ENCODE data around the gene C22orf23. TPM values are rescaled to one million over a fixed set of nuclear protein-coding genes. Genes with fewer than 3 reads are reported as not detected.

Gene C22orf23
- total RNA-seq, 1 donor from 2014 or later = 0.70 TPM

DNA sequence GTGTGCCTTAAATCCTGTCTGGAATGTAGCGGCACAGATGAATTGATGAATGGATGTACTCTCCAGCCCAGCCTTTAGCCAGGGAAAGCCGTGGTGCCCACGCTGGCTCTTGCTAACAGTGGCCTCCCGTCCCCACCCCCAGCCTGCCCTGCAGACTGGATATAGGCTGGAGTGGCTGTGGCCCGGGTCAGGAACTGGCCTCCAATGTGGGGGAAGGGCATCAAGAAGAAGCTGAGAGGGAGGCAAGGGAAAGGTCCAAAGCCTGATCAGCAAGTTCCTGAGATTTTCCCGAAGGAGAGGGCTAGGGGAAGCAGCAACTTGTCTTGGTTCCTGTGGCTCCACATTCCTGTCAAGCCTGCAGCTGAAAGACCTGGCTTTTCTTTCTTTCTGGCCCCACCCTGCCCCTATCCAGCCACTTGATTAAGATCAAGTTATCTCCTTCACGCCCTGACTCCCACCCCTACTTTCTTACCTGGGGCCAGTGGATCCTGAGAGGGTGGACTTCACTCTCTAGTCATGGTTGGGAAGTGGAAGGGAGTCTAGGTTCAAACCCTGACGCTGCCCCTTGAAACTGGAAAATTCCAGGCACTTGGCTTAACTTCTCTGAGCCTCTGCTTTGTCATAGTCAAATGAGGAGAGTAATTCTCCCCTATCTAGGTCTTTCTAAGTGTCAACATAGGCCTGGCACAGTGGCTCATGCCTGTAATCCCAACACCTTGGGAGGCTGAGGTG, 58.3 kb downstream of the C22orf23 start:
- H3K4me1 Mint-ChIP-seq (ENCODE audit: unreplicated experiment) = peaks cover 45% of the 10 kb centered on the region
- H3K27me3 Mint-ChIP-seq = no peaks in the 10 kb centered on the region
- H3K4me3 Mint-ChIP-seq = peak overlapping the region; percentile 48
- no peak for DNase-seq (ENCODE audit: extremely low spot score, unreplicated experiment)
- peak overlapping the region; percentile 98 for H3K27ac Mint-ChIP-seq
- no peaks in the 10 kb centered on the region for H3K9me3 Mint-ChIP-seq
- H3K36me3 Mint-ChIP-seq = peaks cover 5% of the 10 kb centered on the region
- TF ChIP-seq, protein P1, sequence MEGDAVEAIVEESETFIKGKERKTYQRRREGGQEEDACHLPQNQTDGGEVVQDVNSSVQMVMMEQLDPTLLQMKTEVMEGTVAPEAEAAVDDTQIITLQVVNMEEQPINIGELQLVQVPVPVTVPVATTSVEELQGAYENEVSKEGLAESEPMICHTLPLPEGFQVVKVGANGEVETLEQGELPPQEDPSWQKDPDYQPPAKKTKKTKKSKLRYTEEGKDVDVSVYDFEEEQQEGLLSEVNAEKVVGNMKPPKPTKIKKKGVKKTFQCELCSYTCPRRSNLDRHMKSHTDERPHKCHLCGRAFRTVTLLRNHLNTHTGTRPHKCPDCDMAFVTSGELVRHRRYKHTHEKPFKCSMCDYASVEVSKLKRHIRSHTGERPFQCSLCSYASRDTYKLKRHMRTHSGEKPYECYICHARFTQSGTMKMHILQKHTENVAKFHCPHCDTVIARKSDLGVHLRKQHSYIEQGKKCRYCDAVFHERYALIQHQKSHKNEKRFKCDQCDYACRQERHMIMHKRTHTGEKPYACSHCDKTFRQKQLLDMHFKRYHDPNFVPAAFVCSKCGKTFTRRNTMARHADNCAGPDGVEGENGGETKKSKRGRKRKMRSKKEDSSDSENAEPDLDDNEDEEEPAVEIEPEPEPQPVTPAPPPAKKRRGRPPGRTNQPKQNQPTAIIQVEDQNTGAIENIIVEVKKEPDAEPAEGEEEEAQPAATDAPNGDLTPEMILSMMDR (conservative IDR thresholded peaks at IDR 0.05) = no peak

- Mint-ChIP-seq H3K27me3 (no peaks in the 10 kb centered on the region), H3K27ac (peak overlapping the region; percentile 94), H3K4me1 (ENCODE audit: unreplicated experiment) (peaks cover 42% of the 10 kb centered on the region), H3K4me3 (peak overlapping the region; percentile 55), H3K36me3 (peaks cover 10% of the 10 kb centered on the region), H3K9me3 (no peaks in the 10 kb centered on the region)
- TF ChIP-seq, protein P1 (conservative IDR thresholded peaks at IDR 0.05) = no peak
- no peak for DNase-seq (ENCODE audit: extremely low spot score, unreplicated experiment)
Measured at GRCh38 chr22:37893583-37893983, 59.8 kb downstream of the C22orf23 start.

Small RNAs within 50 kb of the gene (microRNA-seq; reads per million reads assigned to microRNA genes)
- gene MIR4534 (not detected), gene MIR6820 (1.7 reads per million)

Other genes with a start within 250 kb of the C22orf23 start
- gene GCAT, start 145.7 kb downstream of the C22orf23 start, total RNA-seq (ENCODE audit: low replicate concordance) = 22.3 and 27.4 TPM in 2 replicates
- 0.34 TPM in 1 of 2 replicates, not detected in the other for gene GALR3, start 130.2 kb downstream of the C22orf23 start, total RNA-seq (ENCODE audit: low replicate concordance)
- gene ANKRD54, start 109.3 kb downstream of the C22orf23 start, total RNA-seq (ENCODE audit: low replicate concordance) = 24.2 and 29.4 TPM in 2 replicates
- gene EIF3L, start 104.2 kb downstream of the C22orf23 start, total RNA-seq (ENCODE audit: low replicate concordance) = 578 and 740 TPM in 2 replicates
- gene MICALL1, start 47.3 kb downstream of the C22orf23 start, total RNA-seq (ENCODE audit: low replicate concordance) = 56.5 and 107 TPM in 2 replicates
- 92.0 and 99.6 TPM in 2 replicates for gene POLR2F, start 98 bp upstream of the C22orf23 start, total RNA-seq (ENCODE audit: low replicate concordance)
- gene SOX10, start 31.0 kb upstream of the C22orf23 start, total RNA-seq (ENCODE audit: low replicate concordance) = 0.29 and 5.9 TPM in 2 replicates
- 45.4 and 45.6 TPM in 2 replicates for gene PICK1, start 103.8 kb upstream of the C22orf23 start, total RNA-seq (ENCODE audit: low replicate concordance)
- gene SLC16A8, start 130.6 kb upstream of the C22orf23 start, total RNA-seq (ENCODE audit: low replicate concordance) = not detected in 2 replicates
- gene BAIAP2L2, start 157.1 kb upstream of the C22orf23 start, total RNA-seq (ENCODE audit: low replicate concordance) = 4.5 and 12.1 TPM in 2 replicates
- 64.1 and 78.6 TPM in 2 replicates for gene PLA2G6, start 228.2 kb upstream of the C22orf23 start, total RNA-seq (ENCODE audit: low replicate concordance)
- 14.6 and 60.9 TPM in 2 replicates for gene MAFF, start 248.4 kb upstream of the C22orf23 start, total RNA-seq (ENCODE audit: low replicate concordance)